Rectal smooth muscle tissue (tissue), 1 donor: ENCODE measurements around the gene STK32B.

Experiments used
- H3K27ac ChIP-seq: one replicate; pipeline ENCODE4 v1.7.0; 2013; ENCODE audit warnings: low read depth, low read length, inconsistent platforms
- H3K27me3 ChIP-seq: one replicate; pipeline ENCODE4 v1.7.0; 2013; ENCODE audit warnings: low read length; ENCODE audit not compliant: control insufficient read depth, insufficient read depth
- H3K36me3 ChIP-seq: one replicate; pipeline ENCODE4 v1.7.0; 2013; ENCODE audit warnings: low read length; ENCODE audit not compliant: control insufficient read depth, insufficient read depth
- H3K4me1 ChIP-seq: one replicate; pipeline ENCODE4 v1.7.0; 2013; ENCODE audit warnings: low read length; ENCODE audit not compliant: control insufficient read depth, insufficient read depth
- H3K4me3 ChIP-seq: one replicate; pipeline ENCODE4 v1.7.0; 2013; ENCODE audit warnings: low read length
- H3K9ac ChIP-seq: one replicate; pipeline ENCODE4 v1.7.0; 2013; ENCODE audit warnings: low read length

STK32B gene

GRCh38 chr4:5018603-5019002 is 32.7 kb upstream of the STK32B start:
- H3K27me3 ChIP-seq, result peaks cover 13% of the 10 kb centered on the region
- no peaks in the 10 kb centered on the region for H3K4me1 ChIP-seq
- H3K36me3 ChIP-seq, result no peaks in the 10 kb centered on the region
- no peak overlapping the region for H3K4me3 ChIP-seq
- H3K27ac ChIP-seq, result no peak overlapping the region
- no peak overlapping the region for H3K9ac ChIP-seq

GRCh38 chr4:5019274-5019673 is 32.0 kb upstream of the STK32B start, which contains the start of gene CYTL1:
Gene CYTL1 (minus strand): TSS chr4:5019458. CDS start chr4:5019445, 13 bp downstream.
- H3K4me3 ChIP-seq, result no peak within 1 kb of the TSS
- H3K9ac ChIP-seq, result no peak within 1 kb of the TSS
- H3K27me3 ChIP-seq, result peaks cover 13% of the 10 kb centered on the region
- H3K4me1 ChIP-seq, result no peaks in the 10 kb centered on the region
- H3K36me3 ChIP-seq, result no peaks in the 10 kb centered on the region
- H3K27ac ChIP-seq, result no peak within 1 kb of the TSS

- Histone ChIP-seq H3K27me3 (peaks cover 13% of the 10 kb centered on the region), H3K9ac (no peak overlapping the region), H3K27ac (no peak overlapping the region), H3K4me1 (no peaks in the 10 kb centered on the region), H3K4me3 (no peak overlapping the region), H3K36me3 (no peaks in the 10 kb centered on the region)
Measured at GRCh38 chr4:5019796-5020195, 31.5 kb upstream of the STK32B start.

- H3K27me3 ChIP-seq, result peaks cover 13% of the 10 kb centered on the region
- no peak overlapping the region for H3K27ac ChIP-seq
- H3K9ac ChIP-seq, result no peak overlapping the region
- no peaks in the 10 kb centered on the region for H3K4me1 ChIP-seq
- H3K4me3 ChIP-seq, result no peak overlapping the region
- no peaks in the 10 kb centered on the region for H3K36me3 ChIP-seq
Measured at GRCh38 chr4:5020341-5020740, 30.9 kb upstream of the STK32B start.

DNA sequence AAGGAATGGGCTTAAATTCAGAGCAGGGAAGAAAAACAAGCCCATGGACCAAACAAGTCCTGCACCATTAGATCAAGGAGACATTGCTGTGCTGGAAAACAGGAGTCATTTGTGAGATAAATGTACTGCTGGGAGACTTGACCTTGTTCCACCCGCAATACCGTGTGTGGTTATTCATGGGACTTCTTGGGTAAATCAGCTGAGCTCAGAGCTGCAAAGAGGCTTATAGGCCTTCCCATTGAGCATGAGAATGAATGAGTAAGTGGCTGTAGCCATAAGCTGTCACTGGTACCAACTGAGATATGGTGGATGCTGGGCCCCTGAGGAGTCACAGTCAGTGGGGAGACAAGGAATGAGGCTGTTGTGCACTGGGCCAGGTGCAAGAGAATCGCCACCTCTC is 29.7 kb upstream of the STK32B start:
- Histone ChIP-seq H3K4me3 (no peak overlapping the region), H3K27ac (no peak overlapping the region), H3K4me1 (no peaks in the 10 kb centered on the region), H3K36me3 (no peaks in the 10 kb centered on the region), H3K27me3 (peaks cover 12% of the 10 kb centered on the region), H3K9ac (no peak overlapping the region)

GRCh38 chr4:5024673-5025072 is 26.6 kb upstream of the STK32B start:
- Histone ChIP-seq H3K36me3 (no peaks in the 10 kb centered on the region), H3K27ac (no peak overlapping the region), H3K27me3 (peaks cover 2% of the 10 kb centered on the region), H3K4me3 (no peak overlapping the region), H3K4me1 (no peaks in the 10 kb centered on the region), H3K9ac (no peak overlapping the region)

GRCh38 chr4:5026371-5026770 is 24.9 kb upstream of the STK32B start:
- Histone ChIP-seq H3K36me3 (no peaks in the 10 kb centered on the region), H3K27me3 (no peaks in the 10 kb centered on the region), H3K4me1 (no peaks in the 10 kb centered on the region), H3K27ac (no peak overlapping the region), H3K4me3 (no peak overlapping the region), H3K9ac (no peak overlapping the region)

DNA sequence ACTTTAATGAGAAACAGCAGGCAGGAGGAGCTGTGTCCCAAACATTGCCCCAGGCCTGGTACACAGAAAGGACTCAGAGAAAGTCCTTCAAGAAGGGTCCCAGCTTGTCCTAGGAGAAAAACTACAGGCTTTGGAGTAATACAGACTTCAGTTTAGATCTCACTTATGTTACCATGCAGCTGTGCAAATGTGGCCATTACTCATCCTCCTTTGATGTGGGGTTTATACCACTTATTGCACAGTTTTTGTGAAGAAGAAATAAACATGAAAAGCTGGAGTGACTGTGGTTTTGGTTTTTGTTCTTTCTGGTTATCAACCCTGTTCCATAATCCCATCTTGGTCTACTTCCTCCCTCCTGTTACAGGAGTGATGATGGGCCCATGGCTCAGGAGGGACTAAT is 23.9 kb upstream of the STK32B start:
- no peak overlapping the region for H3K9ac ChIP-seq

DNA sequence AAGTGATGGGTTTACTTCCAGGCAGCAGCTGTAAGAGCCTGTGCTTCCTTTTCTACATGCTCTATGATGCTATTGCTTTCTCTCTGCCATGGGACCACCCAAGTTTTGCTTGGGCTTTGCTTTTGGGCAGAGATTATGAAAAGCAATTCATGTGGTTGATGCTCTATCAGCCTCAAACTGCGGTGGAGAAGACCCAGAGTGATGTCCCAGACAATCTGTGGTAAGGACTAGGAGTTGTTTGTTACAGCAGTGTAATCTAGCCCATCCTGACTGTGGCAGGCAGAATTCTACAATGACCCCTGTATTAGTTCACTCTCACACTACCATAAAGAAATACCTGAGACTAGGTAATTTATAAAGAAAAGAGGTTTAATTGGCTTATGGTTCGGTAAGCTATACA is 22.8 kb upstream of the STK32B start:
- no peak overlapping the region for H3K27ac ChIP-seq

More for the DNA sequence above, 23.9 kb upstream of the STK32B start:
- H3K27me3 ChIP-seq, result no peaks in the 10 kb centered on the region
- H3K4me3 ChIP-seq, result no peak overlapping the region
- H3K27ac ChIP-seq, result no peak overlapping the region
- H3K4me1 ChIP-seq, result no peaks in the 10 kb centered on the region
- H3K36me3 ChIP-seq, result no peaks in the 10 kb centered on the region

GRCh38 chr4:5029447-5029846 is 21.8 kb upstream of the STK32B start:
- no peaks in the 10 kb centered on the region for H3K36me3 ChIP-seq
- H3K27ac ChIP-seq, result no peak overlapping the region
- H3K4me1 ChIP-seq, result peaks cover 3% of the 10 kb centered on the region
- H3K4me3 ChIP-seq, result no peak overlapping the region
- H3K9ac ChIP-seq, result no peak overlapping the region
- no peaks in the 10 kb centered on the region for H3K27me3 ChIP-seq

More for the DNA sequence above, 22.8 kb upstream of the STK32B start:
- Histone ChIP-seq H3K4me3 (no peak overlapping the region), H3K36me3 (no peaks in the 10 kb centered on the region), H3K4me1 (no peaks in the 10 kb centered on the region), H3K9ac (no peak overlapping the region), H3K27me3 (no peaks in the 10 kb centered on the region)

DNA sequence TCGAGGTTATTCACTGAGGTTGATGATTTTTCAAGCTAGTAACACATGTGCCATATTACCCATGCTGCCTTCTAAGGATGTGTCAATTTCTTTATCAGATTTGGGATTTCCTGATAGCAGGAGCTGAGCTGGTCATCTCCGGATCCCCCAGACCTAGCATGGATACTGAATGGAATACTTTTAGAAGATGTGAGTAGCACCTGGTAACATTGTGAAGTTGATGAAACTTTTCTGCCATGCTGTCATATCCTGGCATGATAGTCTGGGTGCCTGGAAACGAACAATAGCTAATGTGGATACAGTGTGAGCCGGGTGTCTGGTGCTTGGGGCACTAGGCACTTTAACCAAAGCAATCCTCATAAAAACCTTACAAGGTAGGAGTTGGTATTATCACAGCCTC is 21.1 kb upstream of the STK32B start:
- H3K27me3 ChIP-seq, result no peaks in the 10 kb centered on the region
- H3K36me3 ChIP-seq, result no peaks in the 10 kb centered on the region
- H3K4me1 ChIP-seq, result peaks cover 7% of the 10 kb centered on the region
- H3K4me3 ChIP-seq, result no peak overlapping the region
- no peak overlapping the region for H3K9ac ChIP-seq
- no peak overlapping the region for H3K27ac ChIP-seq

DNA sequence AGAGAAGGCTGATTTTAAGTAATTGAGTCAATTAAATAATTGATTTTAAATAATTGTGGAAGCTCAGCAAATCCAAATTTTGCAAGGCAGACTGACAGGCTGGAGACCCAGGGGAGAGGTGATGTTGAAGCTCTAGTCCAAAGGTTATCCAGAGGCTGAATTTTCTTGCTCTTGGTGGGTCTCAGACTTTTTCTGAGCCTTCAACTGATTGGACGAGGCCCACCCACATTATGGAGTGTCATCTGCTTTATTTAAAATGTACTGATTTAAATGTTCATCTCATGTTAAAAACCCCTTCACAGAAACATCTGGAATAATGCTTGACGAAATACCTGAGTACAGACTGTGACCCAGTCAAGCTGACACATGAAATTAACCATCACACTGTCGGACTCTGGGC is 20.4 kb upstream of the STK32B start:
- peaks cover 7% of the 10 kb centered on the region for H3K4me1 ChIP-seq
- no peaks in the 10 kb centered on the region for H3K27me3 ChIP-seq
- no peak overlapping the region for H3K9ac ChIP-seq
- no peaks in the 10 kb centered on the region for H3K36me3 ChIP-seq
- no peak overlapping the region for H3K4me3 ChIP-seq
- H3K27ac ChIP-seq, result no peak overlapping the region

DNA sequence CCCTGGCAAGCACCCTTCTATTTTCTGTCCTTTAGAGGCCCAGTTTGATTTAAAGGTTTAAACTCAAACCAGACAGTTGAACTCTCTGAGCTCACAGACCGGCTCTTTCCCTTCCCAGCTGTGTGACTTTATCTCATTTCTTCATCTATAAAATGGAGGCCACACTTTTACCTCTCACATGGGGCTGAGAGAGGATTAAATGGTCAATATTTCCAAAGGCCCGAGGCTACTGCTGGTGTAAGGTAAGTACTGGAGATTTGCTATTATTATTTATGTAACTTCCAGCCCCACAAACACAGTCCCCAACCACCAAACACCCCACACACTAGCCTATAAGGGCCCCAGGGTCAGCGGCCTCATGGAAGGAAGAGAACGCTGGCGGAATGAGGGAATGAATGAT is 18.5 kb upstream of the STK32B start:
- H3K9ac ChIP-seq, result no peak overlapping the region
- no peaks in the 10 kb centered on the region for H3K27me3 ChIP-seq
- peaks cover 7% of the 10 kb centered on the region for H3K4me1 ChIP-seq
- H3K36me3 ChIP-seq, result no peaks in the 10 kb centered on the region
- H3K4me3 ChIP-seq, result no peak overlapping the region
- no peak overlapping the region for H3K27ac ChIP-seq
